HuH-7.5 (cell line): Measurements from ENCODE around the gene MCRIP2.

ENCODE experiments used
- DNase-seq: peaks from one replicate; pipeline ENCODE4 v3.0.0; 2011; ENCODE audit warnings: low spot score

Gene MCRIP2

DNA sequence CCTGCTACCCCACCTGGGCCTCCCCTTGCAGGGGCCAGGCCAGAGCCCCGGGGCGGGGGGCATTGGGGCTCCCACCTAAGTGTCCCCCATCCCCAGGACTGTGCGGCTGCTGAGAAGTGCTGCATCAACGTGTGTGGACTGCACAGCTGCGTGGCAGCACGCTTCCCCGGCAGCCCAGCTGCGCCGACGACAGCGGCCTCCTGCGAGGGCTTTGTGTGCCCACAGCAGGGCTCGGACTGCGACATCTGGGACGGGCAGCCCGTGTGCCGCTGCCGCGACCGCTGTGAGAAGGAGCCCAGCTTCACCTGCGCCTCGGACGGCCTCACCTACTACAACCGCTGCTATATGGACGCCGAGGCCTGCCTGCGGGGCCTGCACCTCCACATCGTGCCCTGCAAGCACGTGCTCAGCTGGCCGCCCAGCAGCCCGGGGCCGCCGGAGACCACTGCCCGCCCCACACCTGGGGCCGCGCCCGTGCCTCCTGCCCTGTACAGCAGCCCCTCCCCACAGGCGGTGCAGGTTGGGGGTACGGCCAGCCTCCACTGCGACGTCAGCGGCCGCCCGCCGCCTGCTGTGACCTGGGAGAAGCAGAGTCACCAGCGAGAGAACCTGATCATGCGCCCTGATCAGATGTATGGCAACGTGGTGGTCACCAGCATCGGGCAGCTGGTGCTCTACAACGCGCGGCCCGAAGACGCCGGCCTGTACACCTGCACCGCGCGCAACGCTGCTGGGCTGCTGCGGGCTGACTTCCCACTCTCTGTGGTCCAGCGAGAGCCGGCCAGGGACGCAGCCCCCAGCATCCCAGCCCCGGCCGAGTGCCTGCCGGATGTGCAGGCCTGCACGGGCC, 8.9 kb upstream of the MCRIP2 start:
- no peak for DNase-seq

DNA sequence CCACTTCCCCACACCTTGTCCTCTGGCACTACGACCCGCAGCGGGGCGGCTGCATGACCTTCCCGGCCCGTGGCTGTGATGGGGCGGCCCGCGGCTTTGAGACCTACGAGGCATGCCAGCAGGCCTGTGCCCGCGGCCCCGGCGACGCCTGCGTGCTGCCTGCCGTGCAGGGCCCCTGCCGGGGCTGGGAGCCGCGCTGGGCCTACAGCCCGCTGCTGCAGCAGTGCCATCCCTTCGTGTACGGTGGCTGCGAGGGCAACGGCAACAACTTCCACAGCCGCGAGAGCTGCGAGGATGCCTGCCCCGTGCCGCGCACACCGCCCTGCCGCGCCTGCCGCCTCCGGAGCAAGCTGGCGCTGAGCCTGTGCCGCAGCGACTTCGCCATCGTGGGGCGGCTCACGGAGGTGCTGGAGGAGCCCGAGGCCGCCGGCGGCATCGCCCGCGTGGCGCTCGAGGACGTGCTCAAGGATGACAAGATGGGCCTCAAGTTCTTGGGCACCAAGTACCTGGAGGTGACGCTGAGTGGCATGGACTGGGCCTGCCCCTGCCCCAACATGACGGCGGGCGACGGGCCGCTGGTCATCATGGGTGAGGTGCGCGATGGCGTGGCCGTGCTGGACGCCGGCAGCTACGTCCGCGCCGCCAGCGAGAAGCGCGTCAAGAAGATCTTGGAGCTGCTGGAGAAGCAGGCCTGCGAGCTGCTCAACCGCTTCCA, 8.1 kb upstream of the MCRIP2 start:
- DNase-seq: no peak

DNA sequence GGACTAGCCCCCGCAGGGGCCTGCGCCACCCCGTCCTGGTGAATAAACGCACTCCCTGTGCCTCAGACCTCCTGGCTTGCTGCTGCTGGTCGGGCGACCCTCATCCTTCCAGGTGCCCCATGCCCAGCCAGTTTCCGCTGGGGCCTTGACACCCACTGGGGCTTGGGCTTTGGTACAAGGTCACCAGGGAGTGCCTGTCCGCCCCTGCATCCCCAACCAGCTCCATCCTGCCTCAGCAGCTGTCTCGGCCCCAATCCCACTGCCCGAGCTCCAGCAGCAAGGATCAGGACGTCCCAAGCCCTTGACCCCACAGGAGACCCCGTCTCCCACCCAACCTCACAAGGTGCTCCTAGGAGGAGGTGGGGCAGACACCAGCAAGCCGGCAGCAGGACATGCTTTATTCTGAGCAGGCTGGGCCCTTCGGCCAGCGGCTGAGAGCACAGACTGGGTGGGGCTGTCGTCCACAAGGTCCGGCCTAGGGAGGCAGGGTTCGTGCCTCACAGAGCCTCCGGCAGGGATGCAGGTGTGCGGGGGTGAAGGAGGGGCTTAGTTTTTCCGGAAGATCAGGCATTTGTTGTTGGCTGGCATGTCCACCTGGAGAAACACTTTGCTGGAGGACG, 7.5 kb upstream of the MCRIP2 start:
- DNase-seq: no peak

DNA sequence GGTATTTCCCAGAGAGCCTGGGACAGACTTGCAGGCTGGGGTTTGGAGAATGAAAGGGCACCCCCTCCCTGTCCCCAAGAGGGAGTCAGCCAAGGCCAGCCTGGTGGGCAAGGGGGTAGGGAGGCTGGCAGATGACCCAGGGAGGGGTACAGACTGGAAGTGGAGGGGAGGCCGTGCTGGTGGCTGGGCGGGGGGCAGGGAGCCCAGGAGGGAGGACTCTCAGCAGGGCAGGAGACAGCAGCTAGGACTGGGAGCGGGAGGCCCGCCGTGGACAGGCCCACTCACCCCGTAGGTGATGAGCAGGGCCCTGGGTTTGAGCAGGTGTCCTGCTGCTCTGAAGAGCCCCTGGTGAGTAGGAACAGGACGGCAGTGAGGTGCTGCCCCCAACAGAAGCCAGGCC, 6.6 kb upstream of the MCRIP2 start:
- no peak for DNase-seq

DNA sequence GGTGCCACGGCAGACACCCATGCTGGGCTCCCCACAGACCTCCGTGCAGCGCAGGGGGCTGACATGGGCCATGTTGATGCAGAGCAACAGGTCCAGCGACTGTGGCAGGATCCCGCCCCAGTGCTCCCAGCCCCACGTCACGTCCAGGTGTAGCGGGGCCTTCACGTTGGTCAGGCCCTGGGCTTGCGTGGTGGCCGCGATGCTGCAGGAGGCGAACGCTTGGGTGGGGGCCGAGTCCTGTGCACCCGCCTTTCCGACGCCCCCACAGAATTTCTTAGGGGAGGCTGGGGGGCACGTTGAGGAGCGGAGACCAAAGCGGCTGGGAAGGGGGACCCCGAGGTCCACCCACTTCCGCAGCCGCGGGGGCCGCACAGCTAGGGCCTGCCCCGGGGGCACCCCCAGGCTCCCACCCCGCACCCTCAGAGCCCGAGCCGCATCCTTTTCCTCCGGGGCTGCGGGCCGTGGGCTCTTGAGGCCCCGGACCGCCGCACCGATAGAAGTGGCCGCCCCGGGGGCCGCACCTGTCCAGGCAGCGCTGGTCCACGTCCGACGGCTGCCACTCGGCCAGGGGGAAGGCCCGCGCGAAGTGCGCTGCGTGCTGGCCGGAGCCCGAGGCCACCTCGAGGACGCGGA, 5.9 kb upstream of the MCRIP2 start:
- DNase-seq: no peak

DNA sequence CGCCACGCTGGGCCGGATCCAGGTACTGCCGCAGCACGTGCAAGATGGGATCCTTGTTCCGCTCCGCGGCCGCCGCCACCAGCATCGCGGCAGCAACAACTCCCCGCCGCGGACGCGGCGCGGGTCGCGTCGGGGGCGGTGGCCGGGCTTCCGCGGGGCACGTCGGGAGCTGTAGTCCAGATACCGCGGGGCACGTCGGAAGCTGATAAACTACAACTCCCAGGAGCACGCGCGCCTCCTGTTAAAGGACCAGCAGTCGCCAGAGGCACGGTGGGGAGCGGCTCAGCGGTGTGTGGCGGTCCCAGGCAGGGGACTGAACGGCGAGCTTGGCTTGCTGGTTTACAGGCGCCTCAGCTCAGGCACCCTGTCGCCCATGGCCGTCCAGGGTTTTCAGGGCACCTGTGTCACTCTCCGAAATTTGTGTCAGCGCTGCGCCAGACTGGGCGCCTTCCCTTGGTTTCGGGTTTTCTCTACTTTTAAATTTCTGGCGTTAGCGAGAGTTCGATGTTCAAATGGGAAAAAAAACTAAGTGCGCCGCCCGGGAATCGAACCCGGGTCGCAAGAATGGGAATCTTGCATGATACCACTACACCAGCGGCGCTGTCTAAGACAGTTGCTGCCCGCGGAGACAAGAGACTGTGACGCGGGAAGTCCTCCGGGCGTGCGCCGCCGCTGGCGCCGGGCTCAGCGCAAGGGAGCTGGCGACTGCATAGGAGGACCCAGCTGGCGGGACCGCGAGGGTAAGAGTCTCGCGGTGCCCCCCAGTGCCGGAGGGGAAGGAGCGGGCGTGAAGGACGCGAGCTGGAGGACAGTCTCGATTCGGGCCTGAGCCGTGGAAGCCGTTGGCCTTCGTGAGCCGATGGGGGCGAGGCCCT, 5.2 kb upstream of the MCRIP2 start, which contains the start of gene METTL26:
Gene METTL26 (minus strand): TSS at position 100 of the 875 bp plus-strand sequence. CDS start 15 bp downstream, at position 85.
- DNase-seq: peak; percentile 97

DNA sequence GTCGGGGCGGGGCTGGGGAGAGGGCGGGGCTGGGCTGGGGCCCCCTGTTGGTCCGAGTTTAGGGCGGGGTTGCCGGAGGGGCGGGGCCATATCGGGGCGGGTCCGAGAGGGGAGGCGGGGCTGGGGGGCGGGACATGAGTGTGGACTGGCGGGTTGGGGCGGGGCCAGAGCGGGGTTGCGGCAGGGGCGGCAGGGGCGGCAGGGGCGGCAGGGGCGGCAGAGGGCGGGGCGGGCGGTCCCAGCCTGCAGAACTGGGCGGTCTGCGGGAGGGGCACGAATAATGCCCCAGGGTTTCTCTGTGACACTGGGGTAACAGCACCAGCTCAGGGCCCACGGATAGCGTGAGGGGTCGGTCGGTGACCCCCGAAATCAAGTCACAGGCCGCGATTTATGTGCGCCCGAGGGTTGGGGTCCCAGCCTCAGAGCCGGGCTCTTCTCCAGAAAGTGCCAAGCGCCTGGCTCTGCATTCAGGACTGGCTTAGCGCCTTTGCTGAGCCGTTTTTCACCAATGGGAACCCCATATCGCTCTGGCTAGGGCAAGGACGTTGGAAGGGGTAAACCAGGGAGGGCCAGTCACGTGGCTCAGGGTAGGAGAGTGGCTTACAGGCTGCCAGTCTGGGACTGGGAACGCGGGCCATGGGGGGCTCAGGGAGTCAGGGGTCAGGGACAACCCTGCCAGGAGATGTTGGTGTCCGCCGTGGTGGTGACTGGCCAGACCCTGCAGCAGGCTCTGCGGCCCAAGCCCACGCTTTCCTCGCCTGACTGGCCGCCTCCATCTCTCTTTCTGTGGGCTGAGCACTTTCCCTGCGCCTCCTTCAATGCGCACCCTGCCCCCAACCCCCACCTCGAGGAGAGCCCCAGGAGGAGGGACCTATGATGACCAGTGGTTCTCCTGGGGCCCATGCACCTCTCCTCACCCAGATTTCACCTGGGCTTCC, 4.3 kb upstream of the MCRIP2 start:
- peak; percentile 98 for DNase-seq

DNA sequence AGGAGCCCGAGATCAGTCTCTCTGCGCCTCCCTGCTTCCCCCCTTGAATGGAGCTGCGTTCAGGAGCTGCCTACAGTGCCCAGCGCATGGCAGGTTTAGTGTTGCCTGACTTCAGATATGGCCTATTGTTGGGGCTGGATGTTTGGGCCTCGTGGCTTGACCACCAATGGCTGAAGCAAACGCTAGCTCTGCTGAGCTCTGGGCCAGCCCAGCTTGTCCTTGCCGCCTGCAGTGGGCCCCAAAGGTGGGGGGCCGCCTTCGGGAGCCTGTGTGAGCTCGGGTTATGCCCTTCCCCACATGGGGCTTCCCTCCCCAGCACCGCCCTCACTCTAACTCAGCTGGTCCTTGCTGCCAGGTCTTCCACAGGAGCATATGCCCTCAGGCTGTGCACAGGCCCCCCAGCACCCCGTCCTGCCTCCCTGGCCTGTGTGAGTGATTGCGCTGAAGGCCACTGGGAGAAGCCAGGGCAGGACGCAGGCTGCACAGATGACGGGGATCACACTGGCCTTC, 3.5 kb upstream of the MCRIP2 start:
- no peak for DNase-seq

DNA sequence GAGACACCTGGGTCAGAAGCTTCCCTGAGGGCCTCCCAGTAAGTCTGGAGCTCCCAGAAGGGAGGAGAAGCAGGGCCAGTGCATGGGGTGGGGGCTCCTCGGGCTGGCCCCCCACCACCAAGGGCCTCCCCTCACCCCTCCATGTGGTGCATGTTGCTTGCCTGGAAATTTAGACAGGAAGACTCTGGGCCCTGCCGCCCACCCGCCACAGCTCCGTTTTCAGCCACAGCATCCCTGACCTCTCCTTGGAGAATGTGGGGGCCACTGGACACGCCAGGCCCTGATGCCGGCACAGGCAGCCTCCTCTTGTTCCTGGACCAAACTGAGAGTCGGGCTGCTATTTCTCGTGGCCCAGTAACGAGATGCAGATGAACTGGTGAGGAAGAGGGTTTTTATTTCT, 2.8 kb upstream of the MCRIP2 start:
- no peak for DNase-seq

DNA sequence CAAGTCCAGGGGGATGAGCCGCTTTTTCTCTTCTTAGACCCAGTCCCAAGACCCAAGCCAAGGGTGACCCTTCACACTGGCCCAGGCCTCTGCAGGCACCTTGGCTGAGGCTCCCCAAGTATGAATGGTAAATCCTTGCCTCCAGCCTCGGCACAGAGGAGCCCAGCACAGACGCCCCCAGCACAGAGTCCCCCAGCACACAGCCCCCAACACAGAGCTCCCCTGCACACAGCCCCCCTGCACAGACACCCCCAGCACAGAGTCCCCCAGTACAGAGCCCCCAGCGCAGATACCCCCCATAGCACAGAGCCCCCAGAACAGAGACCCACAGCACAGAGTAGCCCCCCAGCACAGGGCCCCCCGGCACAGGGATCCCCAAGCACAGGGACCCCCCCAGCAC, 1.0 kb upstream of the MCRIP2 start:
- DNase-seq: no peak

DNA sequence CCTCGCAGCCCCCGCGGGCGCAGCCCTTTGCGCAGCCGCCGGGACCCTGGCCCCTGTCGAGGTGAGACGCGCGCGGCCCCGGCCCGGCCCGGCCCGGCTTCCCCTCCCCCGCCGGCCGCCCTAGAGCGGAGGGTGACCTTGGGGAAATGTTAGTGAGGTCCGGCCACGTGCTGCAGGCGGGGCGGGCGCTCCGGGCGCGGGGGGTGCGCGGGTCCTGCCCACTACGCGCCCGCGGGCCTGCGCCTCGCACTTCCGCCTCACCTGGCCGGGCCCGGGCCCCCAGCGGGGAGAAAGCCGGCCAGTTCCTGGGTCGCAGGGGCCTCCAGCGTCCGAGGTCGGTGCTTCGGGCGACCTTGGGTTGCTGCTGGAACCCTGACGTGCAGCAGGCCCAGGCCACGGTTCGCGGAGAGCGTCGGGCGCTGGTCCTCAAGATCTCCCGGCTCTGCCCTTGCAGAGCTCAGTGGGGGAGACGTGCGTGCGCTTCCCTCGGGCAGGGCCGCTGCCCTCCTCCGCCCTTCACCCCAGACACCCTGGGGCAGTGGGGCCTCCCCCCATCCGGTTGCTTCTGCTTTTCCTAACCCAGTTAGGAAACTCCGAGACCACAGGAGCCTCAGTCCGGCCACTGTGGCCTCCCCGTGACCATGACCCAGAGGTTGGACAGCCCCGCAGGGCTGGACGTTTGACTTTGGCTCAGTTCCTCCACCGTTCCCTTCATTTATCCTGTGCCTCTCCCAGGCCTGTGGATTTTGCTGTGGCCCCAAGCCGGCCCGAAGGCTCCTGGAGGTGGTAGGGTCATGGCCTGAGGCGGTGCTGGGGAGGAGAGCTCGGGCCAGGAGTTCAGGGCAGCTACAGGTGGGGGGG, 791 bp downstream of the MCRIP2 start:
- peak; percentile 83 for DNase-seq

DNA sequence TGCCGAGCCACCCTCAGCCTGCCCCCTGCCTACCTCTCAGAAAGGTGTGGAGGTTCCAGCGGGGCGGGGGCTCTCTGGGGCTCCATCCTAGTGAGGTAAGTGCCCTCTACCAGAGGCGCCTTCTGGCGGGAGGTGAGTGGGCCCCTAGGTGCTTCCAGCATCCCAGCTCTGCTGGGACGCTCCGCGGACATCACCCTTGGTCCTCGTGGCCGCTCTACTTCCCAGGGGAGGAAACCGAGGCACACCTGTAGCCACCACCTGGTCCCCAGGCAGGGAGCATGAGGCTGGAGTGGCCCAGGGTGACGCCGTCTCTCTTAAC, 1.4 kb downstream of the MCRIP2 start:
- no peak for DNase-seq

DNA sequence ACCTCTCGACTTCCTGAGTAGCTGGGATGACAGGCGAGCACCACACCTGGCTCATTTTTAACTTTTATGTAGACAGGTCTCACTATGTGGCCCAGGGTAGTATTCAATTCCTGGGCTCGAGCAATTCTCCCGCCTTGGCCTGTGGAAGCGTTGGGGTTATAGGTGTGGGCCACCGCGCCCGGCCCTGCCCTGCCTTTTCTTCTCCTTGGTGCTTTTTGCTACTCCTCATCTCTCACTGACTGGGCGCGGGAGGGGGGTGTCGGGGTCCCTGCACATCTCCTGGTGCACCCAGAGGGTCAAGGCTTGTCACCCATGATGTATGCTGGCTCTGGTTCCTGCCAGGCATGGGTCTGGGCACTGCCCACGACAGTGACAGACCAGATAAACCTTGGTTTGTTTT, 2.9 kb downstream of the MCRIP2 start:
- DNase-seq: no peak

DNA sequence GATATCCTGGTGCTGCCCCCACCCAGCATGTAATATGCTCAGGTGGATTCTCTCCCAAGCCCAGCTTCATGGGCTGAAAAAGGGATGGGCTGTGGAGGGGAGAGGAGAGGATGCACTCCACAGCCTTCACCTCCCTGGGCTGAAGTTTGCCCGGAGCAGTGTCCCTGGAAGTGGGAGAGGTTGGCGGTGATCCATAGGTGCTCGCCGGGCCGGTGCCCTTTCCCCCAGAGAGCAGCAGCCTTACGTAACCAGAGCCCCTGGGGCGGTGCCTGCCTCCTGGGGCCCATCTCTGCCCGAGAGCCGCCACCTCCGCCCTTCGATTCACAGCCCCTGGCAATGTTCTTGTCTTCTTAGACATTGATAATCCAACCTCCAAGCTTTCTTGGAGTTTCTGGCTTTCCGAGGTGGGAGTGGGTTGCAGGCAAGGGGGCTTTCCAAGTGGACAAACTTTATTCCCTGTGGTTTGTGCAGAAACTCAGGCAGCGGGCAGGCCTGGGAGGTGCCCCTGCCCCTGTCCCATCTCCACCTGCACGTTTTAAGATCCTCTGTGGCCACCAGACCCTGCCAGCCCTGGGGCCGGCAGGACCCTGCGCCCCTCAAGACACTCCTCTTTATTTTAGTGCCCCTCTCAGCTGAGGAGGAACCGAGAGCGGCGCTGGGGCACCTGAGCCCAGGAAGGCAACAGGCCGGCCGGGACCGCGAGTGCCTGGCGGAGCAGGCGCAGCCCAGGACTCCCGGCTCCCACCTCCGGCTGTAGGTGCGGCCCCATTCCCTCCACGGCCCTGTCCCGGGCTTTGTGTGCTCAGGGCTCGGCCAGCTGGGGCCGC, 4.4 kb downstream of the MCRIP2 start:
- DNase-seq: peak; percentile 93

DNA sequence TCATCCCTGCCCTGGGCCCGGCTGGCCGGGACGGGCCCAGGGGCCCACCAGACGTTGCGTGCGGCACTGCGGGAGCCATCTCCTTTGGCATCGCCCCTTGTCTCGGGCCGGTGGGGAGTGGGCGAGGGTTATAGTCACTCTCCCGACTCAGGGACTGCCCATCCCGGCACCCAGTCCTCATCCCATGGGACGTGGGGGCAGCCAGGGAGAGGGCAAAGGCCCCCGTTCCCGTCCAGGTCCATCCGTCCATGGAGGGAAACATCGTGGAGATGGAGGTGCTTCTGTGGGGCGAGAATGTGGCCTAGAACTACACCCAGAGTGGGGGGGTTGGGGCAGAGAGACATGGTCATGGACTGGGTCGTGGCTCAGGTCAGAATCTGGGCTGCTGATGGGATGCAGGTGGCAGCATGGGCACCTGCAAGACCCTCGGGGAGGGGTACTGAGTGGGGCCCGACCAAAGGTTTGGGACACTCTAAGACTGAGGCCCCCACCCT, 5.1 kb downstream of the MCRIP2 start:
- no peak for DNase-seq

DNA sequence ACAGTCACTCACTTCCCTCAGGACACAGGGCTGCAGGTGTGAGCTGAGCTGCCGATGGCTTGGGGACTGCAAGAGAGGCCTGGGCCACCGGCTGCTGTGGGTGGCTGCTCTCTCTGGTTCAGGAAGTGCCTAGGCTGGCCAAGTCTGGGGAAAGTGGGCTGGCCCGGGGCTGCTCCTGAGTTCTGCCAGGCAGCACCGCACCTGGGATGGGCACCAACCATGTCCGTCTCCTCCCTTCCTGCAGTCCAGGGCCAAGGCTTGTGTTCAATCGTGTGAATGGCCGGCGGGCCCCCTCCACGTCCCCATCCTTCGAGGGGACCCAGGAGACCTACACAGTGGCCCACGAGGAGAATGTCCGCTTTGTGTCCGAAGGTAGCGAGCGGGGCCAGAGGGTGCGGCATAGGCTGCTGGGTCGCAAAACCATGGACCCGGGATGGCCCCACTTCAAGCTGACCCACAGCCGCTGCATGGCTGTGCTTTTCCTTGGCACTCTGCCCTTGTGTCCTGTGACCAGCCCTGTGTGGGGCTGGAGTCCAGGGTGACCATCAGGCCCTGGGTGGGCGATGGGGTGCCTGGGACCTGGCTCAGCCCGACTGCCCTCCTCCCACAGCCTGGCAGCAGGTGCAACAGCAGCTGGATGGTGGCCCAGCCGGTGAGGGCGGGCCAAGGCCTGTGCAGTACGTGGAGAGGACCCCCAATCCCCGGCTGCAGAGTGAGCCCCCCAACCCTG, 5.7 kb downstream of the MCRIP2 start:
- no peak for DNase-seq

DNA sequence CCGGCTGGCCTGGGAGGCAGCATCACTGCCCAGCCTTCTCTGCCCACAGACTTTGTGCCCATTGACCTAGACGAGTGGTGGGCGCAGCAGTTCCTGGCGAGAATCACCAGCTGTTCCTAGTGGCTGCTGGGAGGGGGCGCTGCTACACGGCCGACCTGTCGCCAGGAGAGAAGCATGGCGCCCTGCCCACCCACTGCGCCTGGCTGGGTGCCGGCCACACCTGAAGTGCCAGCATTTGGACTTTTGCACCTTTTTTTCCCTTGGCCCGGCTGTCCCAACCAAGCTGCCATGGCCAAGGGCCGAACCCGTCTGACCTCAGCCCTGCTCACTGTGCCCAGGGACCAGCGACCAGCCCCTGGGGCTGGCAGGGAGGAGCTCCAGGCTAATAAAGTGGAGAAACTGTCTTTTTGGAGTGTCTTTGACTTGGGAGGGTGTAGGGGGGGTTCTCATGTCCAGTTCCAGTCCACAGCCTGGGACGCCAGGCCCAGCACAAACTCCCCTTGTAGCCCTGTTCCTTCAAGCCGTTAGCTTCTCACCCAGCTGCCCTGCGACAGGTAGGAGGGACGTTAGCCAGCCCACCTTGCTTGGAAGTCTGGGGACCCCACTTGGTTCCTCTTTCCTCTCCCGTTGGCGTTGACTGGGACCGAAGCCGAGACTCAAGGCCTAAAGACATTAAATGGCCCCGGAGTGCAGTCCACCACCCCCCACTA, 6.6 kb downstream of the MCRIP2 start:
- no peak for DNase-seq
